Hepatic stellate cell (primary cell): Measurements from ENCODE around the gene ANXA6.
A peak's percentile ranks its signal among the peaks of the same experiment; 100 is the strongest.

Source experiments
- DNase-seq: peaks from one replicate; pipeline ENCODE4 v3.0.0; 2011; ENCODE audit warnings: low spot score

The ANXA6 gene

DNA sequence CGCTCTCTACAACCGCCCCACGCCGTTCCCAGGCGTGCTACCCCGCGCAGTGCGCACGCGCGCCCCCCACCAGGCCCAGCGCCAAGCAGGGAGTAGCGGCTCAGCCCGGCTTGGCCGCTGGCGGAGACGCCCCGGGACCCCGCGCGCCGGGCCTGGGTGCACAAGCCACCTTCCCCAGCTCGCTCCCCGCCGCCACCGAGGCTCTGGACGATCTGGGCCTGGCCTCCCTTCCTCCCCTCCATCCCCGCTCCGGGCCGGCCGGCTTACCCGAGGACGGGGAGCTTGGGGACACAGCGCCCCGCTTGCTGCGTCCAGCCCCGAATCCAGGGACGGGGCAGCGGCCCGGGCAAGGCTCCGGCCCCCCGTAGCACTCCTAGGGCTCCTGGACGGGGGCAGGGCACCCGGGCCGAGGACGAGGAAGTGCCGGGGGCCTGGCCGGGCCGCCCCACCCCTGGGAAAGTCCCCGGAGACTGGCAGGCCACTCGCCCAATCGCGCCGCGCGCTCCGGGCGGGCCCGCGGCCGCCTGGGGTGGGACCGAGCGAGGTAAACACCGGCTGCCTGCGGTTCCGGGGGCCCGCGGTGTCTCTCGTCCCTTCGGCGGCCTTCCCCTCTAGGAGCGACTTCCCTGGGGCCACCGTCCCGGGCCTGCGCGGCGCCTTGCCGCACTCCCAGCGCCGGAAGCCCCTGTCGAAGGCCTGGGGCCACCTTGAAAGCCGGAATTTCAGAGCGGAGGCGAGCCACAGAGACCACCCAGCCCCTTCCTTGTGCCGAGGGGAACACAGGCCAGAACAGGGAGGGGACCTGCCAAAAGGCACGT lies 76.8 kb downstream of the ANXA6 start, which contains the start of gene TNIP1:
Gene TNIP1, minus strand, starts transcription at position 422 of the 818 bp plus-strand sequence. CDS start 15,939 bp downstream, outside the sequence.
- peak; percentile 97 for DNase-seq

DNA sequence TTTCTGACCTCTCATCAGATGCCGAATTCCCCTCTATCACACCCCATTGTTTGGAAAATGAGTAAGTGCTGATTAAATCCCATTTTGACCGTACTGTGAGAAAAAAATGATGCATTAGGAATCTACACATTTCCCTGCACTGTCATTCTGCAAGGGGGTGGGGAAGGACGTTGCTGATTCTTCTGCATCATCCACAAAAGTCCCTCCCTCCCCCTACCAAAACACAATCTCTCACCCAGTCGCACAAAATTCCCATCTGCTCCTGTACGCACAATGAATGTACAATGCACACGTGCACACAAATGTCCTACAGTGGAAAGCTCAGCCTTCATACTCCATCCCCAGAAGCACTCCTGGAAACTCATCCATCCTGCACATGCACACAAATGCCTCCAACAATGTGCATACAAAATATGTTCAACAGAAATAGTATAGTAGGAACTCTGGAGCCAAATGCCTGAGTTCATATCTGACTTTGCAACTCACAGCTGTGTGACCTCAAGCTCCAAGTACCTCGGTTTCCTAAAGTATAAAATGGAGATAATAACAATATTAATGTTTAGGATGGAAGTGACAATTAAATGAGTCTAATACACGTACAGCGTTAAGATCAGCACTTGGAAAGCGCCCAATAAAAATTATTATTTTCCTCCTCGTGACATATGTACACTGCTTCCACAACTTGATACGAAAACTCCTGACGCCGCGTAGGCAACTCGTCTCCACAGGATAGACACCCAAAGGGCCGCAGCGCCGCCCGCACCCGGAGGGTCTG lies 77.6 kb downstream of the ANXA6 start:
- DNase-seq = peak; percentile 74

DNA sequence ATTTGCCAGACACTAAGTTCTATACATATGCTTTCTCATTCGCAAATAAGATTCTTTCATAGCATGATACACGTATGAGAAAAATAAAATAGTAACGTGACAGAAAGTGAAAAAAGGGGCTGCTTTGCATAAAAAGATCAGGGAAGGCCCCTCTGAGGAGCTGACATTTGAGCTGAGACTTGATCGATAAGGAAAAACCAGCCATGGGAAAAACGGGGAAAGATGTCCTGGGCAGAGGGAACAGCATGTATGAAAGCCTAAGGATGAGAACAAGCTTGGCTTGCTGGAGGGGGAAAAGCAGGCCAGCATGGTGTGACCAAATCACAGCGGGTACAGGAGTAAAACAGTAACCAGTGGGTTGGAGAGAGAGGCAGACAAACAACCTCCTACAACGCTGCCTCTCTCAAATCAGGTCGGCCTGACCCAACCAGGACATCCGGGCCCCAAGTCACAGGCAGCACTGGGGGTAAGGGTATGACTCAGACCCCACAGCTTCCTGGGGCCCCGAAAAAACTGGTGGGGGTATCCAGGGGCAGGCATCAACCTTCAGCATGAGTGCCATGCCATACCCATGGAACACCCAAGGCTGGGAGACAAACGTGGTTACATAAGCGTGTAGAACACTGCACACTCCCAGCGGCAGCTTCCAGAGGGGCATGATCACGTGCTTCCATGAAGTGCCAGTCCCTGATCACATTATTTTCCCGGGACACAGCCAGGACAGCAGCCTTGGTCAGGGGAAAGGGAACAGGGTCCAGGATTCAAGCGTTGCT lies 78.9 kb downstream of the ANXA6 start:
- no peak for DNase-seq

DNA sequence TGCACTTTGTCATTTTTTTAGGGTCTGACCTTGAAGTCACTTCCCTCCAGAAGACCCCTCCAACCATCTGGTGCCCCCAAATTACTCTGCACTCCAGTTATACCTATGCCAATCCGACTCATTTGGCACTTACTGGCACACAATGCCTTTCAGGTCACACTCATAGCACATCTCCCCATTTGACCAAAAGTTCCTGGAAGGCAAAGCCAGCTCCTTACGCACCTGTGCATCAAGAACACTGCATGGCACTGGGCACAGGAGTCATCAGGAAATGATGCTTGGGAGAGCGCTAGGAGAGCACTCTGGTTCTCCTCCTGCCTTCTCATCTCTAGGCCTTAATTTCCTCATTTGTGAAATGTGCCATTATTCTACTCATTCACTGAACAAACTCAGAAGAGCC lies 79.6 kb downstream of the ANXA6 start:
- DNase-seq = no peak

DNA sequence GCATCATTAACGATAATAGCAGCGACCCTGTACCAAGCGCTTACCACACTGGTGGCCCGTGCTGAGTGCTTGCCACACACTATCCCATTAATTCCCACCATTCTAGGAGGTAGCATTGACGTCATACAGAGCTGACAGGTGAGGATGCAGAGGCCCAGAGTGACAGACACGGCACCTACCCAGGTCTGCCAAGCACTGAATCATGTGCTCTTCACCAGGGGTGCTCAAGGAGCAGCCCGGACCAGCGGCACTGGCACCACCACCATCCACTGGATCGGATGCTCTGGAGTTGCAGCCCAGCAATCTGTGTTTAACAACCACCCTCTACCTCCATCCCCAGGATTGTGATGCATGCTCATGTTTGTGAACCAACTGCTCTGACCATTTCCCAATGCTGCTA lies 80.2 kb downstream of the ANXA6 start:
- DNase-seq = no peak

DNA sequence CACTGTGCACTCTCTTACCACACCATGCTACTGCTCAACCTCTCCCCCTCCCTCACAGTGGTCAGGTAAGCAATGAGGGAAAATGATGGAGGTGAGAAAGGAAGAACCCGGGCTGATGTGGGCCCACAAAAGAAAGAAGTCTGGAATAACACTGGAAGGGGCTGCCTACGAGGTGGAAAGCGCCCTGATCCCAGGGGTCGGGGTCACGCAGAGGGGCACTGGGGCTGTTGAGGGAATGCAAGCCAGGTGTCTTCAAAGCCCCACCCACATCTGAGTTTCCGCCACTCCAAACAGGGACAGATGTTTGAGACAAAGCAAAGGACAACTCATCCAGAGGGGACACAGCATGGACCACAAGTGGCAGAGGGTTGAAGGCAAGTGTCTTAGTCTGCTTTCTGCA lies 81.0 kb downstream of the ANXA6 start:
- no peak for DNase-seq

DNA sequence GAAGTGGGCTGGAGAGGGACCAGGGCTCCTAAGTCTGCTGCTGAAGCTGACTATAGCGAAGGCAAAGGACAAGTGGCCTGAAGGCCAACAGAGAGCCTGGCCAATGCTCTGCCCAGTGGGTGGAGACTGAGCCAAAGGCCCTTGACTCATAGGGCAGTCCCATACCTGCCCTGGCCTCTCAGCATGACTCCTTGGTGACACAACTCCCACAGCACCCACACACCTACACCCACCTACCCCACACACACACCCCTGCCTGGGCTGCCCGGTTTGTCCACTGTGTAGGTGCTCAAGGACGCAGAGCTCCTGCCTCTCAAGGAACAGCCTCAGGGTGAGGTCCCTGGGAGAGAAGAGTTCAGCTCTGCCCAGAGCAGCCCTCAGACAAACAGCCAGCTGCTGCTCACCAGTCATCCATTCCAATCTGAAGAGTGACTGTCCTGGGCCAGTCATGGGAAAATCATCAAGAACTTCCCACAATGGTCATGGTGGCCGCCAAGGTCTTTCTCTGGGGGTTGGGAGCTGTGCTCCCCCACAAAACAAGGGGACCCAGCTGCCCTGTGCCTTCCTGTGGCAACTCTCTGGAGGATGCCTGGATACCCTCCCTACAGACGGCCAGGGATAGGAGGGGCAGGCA lies 81.8 kb downstream of the ANXA6 start:
- DNase-seq = peak; percentile 64

DNA sequence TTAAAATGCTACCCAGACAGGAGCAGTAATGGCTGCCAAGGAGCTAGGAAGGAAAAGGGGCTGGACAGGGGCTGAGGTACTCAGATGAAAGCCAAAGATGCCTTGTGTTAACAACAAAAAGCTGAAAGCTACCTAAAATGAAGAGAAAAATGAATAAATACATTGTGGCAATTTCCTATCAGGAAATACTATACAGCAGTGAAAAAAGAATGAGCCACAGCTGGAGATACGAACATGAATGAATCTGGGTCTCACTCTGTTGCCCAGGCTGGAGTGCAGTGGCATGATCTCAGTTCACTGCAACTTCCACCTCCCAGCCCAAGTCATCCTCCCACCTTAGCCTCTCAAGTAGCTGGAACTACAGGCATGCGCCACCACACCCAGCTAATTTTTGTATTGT lies 83.0 kb downstream of the ANXA6 start:
- no peak for DNase-seq

DNA sequence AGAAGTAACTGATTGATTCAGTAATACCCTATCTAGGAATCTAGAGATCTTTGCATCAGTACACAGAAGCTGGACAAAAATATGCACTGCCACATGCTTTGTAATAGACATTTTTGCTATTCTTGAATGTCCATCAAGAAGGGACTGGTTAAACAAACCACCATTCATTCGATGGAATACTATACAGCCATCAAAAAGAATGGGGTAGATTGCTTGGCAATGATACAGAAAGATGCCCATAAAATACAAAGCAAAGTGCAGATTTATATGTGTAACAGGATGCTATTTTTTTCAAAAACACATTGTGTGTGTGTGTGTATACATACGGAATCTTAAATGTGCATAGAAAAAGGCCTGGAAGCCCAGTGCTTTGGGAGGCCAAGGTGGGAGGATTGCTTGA lies 84.3 kb downstream of the ANXA6 start:
- no peak for DNase-seq

DNA sequence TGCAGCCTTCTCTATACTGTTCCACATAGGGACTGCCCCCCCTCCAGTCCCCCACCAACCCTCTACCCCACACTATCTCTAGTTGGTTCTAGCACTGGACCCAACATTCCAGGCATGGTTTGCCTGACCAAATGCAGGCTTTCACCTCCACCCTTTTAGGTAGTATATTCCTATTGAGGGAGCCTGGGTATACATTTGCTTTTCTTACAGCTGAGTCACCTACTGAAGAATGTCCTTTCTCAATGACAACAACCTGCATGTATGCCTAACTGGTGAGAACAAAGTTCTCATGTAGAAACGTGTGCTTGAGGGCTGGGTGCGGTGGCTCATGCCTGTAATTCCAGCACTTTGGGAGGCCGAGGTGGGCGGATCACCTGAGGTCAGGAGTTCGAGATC lies 85.0 kb downstream of the ANXA6 start:
- peak; percentile 78 for DNase-seq

DNA sequence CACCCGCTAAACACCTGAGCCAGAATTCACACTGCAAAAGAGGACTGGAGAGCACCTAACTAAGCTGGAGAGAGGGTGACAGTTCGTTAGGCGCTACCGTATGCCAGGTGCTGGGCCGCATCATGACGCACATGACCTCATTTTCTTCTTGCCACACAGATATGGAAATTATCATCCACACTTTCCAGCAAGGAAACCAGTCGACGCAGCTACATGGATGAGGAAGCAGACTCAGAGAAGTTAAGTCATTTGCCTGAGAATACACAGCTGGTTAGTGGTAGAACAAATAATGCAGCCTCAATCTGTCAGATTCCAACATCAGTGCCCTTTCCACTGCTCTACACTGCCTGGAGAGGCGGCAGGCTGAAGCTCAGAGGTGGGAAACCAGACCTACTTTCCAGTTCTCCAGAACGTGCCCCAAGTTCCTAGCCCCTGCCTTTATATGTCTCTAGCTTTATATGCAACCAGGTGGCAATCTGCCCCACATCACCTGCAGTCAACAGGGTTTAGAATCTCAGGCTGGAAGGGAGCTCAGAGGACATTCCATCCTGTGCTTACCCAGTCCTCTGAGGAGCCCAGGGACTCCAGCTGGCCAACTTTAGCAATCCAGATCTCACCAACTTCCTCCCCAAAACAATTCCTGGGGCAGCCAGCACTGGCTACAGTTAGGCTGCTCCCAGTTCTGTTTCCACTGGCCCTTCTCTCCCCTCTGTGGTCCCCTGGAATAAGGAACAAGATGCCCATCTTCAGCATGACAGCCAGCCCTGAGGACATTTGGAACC lies 85.5 kb downstream of the ANXA6 start:
- peak; percentile 70 for DNase-seq

DNA sequence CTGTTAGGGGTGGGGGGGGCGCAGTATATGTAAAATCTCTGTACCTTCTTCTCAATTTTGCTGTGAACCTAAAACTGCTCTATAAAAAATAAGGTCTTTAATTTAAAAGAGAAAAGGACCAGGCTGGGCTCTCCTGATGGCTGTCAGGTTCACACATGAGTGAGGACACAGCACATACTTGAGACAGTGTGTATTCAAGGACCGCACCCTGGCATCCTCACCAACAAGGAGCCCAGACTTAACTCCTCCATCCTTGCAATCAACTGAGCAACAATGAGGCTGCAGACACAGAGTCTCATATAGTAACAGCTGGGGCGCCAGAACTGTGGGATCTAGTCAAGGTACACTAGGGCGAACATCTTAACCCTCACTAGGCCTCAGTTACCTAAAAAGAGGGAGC lies 86.6 kb downstream of the ANXA6 start:
- DNase-seq = no peak

DNA sequence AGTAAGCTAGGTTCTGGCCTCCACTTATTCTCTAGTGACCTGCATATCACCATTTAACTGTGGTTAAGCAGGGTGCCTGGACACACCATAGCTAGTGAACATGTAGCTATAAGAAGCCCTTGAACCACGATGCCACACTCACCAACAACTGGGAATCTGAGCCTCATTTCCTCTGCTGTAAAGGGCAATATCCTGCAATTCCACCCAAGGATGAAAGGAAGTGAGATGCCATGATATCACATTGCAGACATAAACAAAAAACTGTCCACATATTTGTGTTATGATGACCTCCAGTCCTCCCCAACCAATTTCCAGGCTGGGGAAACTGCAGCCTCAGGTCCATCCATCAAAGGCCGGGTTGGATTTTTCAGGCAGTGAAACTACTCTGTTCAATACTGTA lies 87.1 kb downstream of the ANXA6 start:
- DNase-seq = no peak

DNA sequence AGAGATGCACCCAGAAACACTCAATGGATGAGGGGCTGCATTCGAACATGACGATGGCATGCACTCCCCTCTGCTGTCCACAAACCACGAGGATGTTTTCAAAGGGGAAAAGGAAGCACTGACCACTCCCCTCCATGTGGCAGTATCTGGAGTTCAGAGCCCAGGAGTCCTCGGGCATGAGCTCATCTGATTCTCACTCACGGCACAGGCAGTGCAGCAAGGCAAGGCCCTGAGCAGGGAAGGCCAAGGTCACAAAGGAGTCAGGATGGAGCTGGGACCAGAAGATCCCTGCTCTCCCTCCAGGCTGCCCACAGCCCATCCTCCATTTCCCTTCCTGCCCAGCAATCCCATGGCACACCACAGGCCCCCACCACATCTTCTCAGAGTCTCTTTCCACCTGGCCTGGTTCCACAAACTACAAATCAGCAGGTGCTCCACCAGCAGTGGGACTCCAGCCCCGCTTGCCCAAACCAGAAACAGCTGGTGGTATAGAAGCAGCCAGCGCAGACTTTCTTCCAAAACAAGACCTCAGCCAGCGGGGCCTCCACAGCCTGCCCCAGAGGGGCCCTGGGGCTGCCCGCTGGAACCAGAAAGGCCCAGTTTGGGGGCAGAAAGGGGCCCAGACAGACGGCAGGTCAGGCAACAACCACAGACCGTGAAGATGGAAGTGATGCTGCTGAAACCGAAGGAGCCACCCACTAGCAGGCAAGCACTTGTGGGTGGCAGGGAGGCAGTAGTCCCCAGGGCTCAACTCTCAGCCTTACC lies 89.0 kb downstream of the ANXA6 start:
- DNase-seq = no peak

DNA sequence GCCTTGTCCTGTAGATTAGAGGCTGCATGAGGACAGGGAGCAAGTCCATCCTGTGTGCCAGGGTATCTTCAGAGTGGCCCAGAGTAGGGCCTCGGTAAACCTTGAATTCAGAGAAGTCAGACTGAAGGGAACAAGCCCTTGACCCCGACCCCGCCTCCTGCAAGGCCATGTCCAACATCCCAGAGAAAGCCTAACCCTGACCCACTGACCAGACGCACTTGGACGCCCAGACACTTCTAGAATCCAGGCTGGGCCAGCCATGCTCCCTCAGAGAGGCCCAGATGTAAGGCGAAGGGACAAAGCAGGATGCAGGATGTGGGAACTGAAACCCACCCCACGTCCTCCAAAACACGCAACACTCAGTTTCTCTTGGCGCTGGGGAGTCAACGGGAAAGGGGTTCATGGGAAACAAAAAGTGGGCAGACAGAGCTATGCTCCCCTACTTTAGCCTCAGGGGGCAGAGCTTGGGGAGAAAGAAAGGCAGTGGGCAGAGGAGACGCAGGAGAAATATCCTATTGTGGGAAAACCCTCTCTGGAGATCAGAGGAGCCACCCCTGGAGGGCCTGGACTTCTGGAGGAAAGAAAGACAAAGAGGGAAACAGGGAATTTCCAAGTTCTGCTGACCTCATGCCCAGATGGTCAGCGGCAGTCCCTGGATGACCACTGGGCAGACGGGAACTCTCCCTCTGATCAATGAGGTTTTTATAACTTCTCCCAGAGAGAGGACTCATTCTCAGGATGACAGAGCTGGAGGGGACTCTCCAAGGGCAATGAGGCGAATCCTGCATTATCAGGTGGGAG lies 89.7 kb downstream of the ANXA6 start:
- no peak for DNase-seq

DNA sequence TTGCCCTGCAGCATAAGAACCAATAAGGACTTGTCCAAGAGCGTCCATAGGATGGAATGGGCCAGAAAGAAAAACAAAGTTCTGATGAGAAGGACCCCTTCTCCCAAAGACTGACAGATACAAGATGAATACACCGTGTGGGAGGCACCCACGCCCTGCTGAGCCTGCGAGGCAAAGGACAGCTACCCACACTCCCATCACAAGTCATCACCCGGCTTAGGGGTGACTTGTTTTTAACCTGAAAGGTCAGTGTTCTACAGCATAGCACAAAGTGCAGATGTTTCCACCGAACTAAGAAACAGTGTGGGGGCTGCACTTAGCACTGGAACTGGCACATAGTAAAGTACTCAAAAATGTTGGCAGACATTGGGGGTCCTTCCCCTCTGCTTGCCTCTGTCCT lies 90.7 kb downstream of the ANXA6 start:
- no peak for DNase-seq

DNA sequence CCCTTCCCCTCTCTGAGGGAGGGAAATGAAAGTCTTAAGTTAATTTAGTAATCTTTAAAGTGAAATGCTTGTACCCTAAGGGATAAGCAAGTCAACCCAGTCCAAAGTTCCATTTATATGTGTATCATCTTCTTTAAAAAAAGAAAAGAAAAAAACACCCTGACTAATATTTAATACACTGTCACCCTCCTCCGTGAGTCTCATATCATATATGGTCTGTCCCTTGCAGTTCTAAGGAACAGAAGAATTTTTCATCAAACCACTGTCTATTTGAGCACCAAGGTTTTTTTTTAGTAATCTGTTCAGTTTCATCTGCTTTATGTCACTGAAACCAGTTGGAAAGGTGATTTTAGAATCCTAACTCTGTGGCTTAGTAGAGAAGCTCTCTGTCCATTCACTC lies 92.0 kb downstream of the ANXA6 start:
- DNase-seq = no peak

DNA sequence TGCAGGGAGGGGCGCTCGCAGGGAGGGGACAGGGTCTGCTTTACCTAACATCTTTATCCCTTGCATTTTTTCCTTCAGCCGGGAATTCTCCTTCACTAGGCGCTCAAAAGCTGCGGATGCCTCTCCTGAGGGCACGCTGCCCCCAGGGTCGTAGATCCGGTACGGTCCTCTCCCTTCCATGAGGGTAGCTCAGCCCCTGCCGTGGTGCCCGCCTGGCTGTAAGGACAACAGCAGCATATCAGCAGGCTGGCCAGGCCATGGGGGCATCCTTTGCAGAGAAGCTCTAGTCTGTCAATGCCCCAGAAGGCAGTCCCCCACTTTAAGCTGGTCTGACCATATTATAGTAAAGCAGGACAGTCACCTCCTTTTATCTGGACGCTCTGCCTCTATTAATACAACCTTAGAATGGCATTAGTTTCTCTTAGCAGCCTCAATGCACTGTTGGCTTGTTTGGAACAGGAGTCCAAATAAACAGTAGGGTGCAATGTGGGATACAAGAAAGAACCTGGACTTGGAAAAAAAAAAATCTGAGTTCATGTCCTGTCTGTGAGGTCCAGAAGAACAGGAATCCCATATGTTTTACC lies 92.6 kb downstream of the ANXA6 start:
- DNase-seq = no peak
